K562 (cell line): ENCODE data around the gene SCAP. TPM values are rescaled to one million over a fixed set of nuclear protein-coding genes. Genes with fewer than 3 reads are reported as not detected.
A peak's percentile ranks its signal among the peaks of the same experiment; 100 is the strongest.

Experiments used
- ATAC-seq: fragments of 200-7000 bp; cut with Tn5 transposase; 3 replicates; pipeline ENCODE4 v1.9.1; 2020; ENCODE audit warnings: moderate library complexity
- BruUV-seq: library from RNA; stranded (reverse); fragments of 400-500 nt; replicated peaks from 2 replicates; lab custom pipeline; 2021; lab: Mats Ljungman, UMichigan
- CTCF ChIA-PET: fragments of 300-600 bp; formaldehyde crosslinking; extraction: SDS; loops from one replicate; lab custom pipeline; 2021; ENCODE audit warnings: low intra/inter-chr PET ratio; lab: Yijun Ruan, JAX
- POLR2A ChIA-PET: fragments of 300-600, 350-650 bp; sonication (Branson Sonifier 250); formaldehyde crosslinking; extraction: SDS; loops from one replicate; lab custom pipeline; 2021; ENCODE audit warnings: antibody characterized with exemption, inconsistent platforms; lab: Yijun Ruan, JAX
- DNase-seq, 4 experiments: peaks; one replicate each; pipeline versions ENCODE4 v3.0.0 to v3.0.0-alpha.2; 2011 to 2018; ENCODE audit warnings: low spot score in 3 of 4, mixed read lengths in 3 of 4; ENCODE audit errors: extremely low read depth in 1 of 4
- FAIRE-seq: peaks from 2 replicates; lab custom pipeline; 2011; peaks lifted over from hg19 to GRCh38; lab: Jason Lieb, UNC
- H2AFZ ChIP-seq: 2 replicates; pipeline ENCODE4 v1.6.0; 2011; ENCODE audit warnings: low read depth, low read length, control low read depth, inconsistent platforms
- H3K27ac ChIP-seq: fragments of 200-600 bp; 3 replicates; pipeline ENCODE4 v1.8.0; 2011; ENCODE audit warnings: low read depth, mild to moderate bottlenecking, control low read depth, inconsistent platforms, low read length, moderate library complexity, mixed read lengths; ENCODE audit errors: extremely low read depth
- H3K27me3 ChIP-seq, 2 experiments: fragments of 300-600 bp in 1 of 2; 2 replicates in 1 of 2; 3 replicates in 1 of 2; pipeline versions ENCODE4 v1.6.0 to v1.8.0; 2011; ENCODE audit warnings: inconsistent platforms in 2 of 2, low read length in 2 of 2, mild to moderate bottlenecking in 1 of 2, mixed read lengths in 1 of 2, moderate library complexity in 1 of 2; ENCODE audit not compliant: control insufficient read depth in 2 of 2, insufficient read depth in 2 of 2
- H3K36me3 ChIP-seq: fragments of 300-600 bp; 3 replicates; pipeline ENCODE4 v1.8.0; 2011; ENCODE audit warnings: mild to moderate bottlenecking, low read length, inconsistent platforms; ENCODE audit not compliant: control insufficient read depth, insufficient read depth
- H3K4me1 ChIP-seq, 2 experiments: fragments of 200-600 bp in 1 of 2; replicated peaks in 1 of 2; 2 replicates in 1 of 2; 3 replicates in 1 of 2; pipeline versions ENCODE4 v1.5.1 to v1.8.0; 2011; ENCODE audit warnings: inconsistent platforms in 2 of 2, low read length in 2 of 2, mild to moderate bottlenecking in 1 of 2, mixed read lengths in 1 of 2, moderate library complexity in 1 of 2; ENCODE audit not compliant: control insufficient read depth in 2 of 2, insufficient read depth in 2 of 2
- H3K4me2 ChIP-seq: 2 replicates; pipeline ENCODE4 v1.6.1; 2011; ENCODE audit warnings: low read length, control low read depth, inconsistent platforms, mixed read lengths; ENCODE audit not compliant: insufficient read depth
- H3K4me3 ChIP-seq: fragments of 200-600 bp; sonication (generic), shearing (Covaris generic); 2 replicates; pipeline ENCODE4 v1.5.1; 2016; ENCODE audit warnings: control low read depth, inconsistent platforms
- H3K79me2 ChIP-seq: fragments of 200-600 bp; 3 replicates; pipeline ENCODE4 v1.8.0; 2011; ENCODE audit warnings: low read length, inconsistent platforms; ENCODE audit not compliant: control insufficient read depth, insufficient read depth
- H3K9ac ChIP-seq, 2 experiments: 2 replicates each; pipeline versions ENCODE4 v1.6.0 to v1.6.1; 2011; ENCODE audit warnings: low read depth in 2 of 2, low read length in 2 of 2, control low read depth in 1 of 2, inconsistent platforms in 1 of 2, mild to moderate bottlenecking in 1 of 2, mixed read lengths in 1 of 2; ENCODE audit not compliant: insufficient read depth in 1 of 2
- H3K9me1 ChIP-seq: one replicate; pipeline ENCODE4 v1.6.0; 2011; ENCODE audit warnings: inconsistent platforms, mild to moderate bottlenecking, low read length, moderate library complexity; ENCODE audit not compliant: control insufficient read depth, insufficient read depth
- H3K9me3 ChIP-seq: replicated peaks from 2 replicates; pipeline ENCODE4 v1.5.1; 2011; ENCODE audit warnings: low read depth, low read length, inconsistent platforms; ENCODE audit not compliant: control insufficient read depth, insufficient read depth
- H4K20me1 ChIP-seq: replicated peaks from 2 replicates; pipeline ENCODE4 v1.6.1; 2011; ENCODE audit warnings: low read length, inconsistent platforms, mixed read lengths; ENCODE audit not compliant: control insufficient read depth, insufficient read depth
- ARHGAP35 ChIP-seq: fragments of 450-650 bp; IDR thresholded peaks from 2 replicates; pipeline ENCODE4 v1.6.1; 2018; ENCODE audit not compliant: partially characterized antibody
- ARID3A ChIP-seq: IDR thresholded peaks from 2 replicates; pipeline ENCODE4 v1.6.1; 2012; ENCODE audit warnings: low read depth, low read length, improper control_type of control experiment, borderline replicate concordance
- BRF2 ChIP-seq: IDR thresholded peaks from 3 replicates; pipeline ENCODE4 v1.6.1; 2011; ENCODE audit warnings: borderline replicate concordance, mild to moderate bottlenecking; ENCODE audit not compliant: insufficient read length, insufficient read depth
- E2F6 ChIP-seq, 2 experiments: IDR thresholded peaks; 2 replicates each; pipeline ENCODE4 v1.6.1; 2011; ENCODE audit warnings: borderline replicate concordance in 1 of 2, control low read depth in 1 of 2, low read depth in 1 of 2, low read length in 1 of 2, mild to moderate bottlenecking in 1 of 2, mixed read lengths in 1 of 2, moderate library complexity in 1 of 2; ENCODE audit not compliant: insufficient read depth in 1 of 2, insufficient read length in 1 of 2, poor library complexity in 1 of 2, severe bottlenecking in 1 of 2; ENCODE audit errors: extremely low read depth in 1 of 2
- EP300 ChIP-seq: IDR thresholded peaks from 2 replicates; pipeline ENCODE4 v1.6.1; 2012; ENCODE audit warnings: low read length, improper control_type of control experiment
- GABPA ChIP-seq: fragments of 200-800 bp; sonication (Bioruptor generic); conservative IDR thresholded peaks from 2 replicates; pipeline ENCODE4 v1.6.1; 2016; ENCODE audit warnings: low read depth, missing genetic modification characterization, missing compliant biosample characterization
- GABPB2 ChIP-seq: fragments of 250-450 bp; sonication (Bioruptor Pico); conservative IDR thresholded peaks from 2 replicates; pipeline ENCODE4 v1.5.1; 2021; ENCODE audit warnings: mild to moderate bottlenecking
- MYBL2 ChIP-seq, 2 experiments: fragments of 450-650 bp in 1 of 2; sonication (generic) in 1 of 2; formaldehyde crosslinking in 1 of 2; IDR thresholded peaks; 2 replicates each; pipeline versions ENCODE4 v1.6.1 to v1.8.1; 2017 to 2022; ENCODE audit warnings: borderline replicate concordance in 1 of 2, inconsistent platforms in 1 of 2, low read depth in 1 of 2, mild to moderate bottlenecking in 1 of 2, missing genetic modification reagents in 1 of 2, moderate library complexity in 1 of 2
- PHTF2 ChIP-seq: fragments of 250-450 bp; sonication (Bioruptor Pico); IDR thresholded peaks from 2 replicates; pipeline ENCODE4 v1.5.0; 2021; ENCODE audit warnings: mild to moderate bottlenecking
- PTRF ChIP-seq: fragments of 450-650 bp; IDR thresholded peaks from 2 replicates; pipeline ENCODE4 v1.6.1; 2016; ENCODE audit warnings: mild to moderate bottlenecking, missing genetic modification characterization, missing compliant biosample characterization
- SMARCA4 ChIP-seq: fragments of 450-650 bp; IDR thresholded peaks from 2 replicates; pipeline ENCODE4 v1.6.1; 2016
- ZNF239 ChIP-seq: fragments of 250-450 bp; sonication (Bioruptor Pico); IDR thresholded peaks from 2 replicates; pipeline ENCODE4 v1.4.0; 2020; ENCODE audit warnings: mild to moderate bottlenecking
- ZNF398 ChIP-seq: fragments of 250-450 bp; sonication (Bioruptor Pico); IDR thresholded peaks from 2 replicates; pipeline ENCODE4 v1.8.0; 2021; ENCODE audit warnings: moderate library complexity, mild to moderate bottlenecking, inconsistent platforms
- ZNF561 ChIP-seq: fragments of 450-650 bp; formaldehyde crosslinking; conservative IDR thresholded peaks from 2 replicates; pipeline ENCODE4 v1.4.0; 2020; ENCODE audit warnings: mild to moderate bottlenecking, moderate library complexity
- WGBS: fragments of 100-300 bp; shearing (Covaris generic); methylation state at CpG from one replicate; pipeline ENCODE4 v1.1.6; 2016; ENCODE audit warnings: low coverage, mixed read lengths; ENCODE audit not compliant: insufficient coverage; ENCODE audit errors: missing lambda C conversion rate; 5-methylcytosine and 5-hydroxymethylcytosine counted together
- in situ Hi-C: fragments of 300-500 bp; cut with MboI; formaldehyde crosslinking; loops from 4 replicates; pipeline ENCODE4 v1.15.0; 2018; ENCODE audit warnings: inconsistent platforms, mixed read lengths
- intact Hi-C: fragments of 100-400 bp; cut with micrococcal nuclease; formaldehyde crosslinking; loops from 2 replicates; pipeline ENCODE4 v1.14.2; 2022
- polyA plus RNA-seq, 8 experiments: library from polyadenylated mRNA; depleted of rRNA in 4 of 8; stranded (reverse) in 5 of 8; unstranded in 3 of 8; fragments of >200 nt; fragmentation: Nextera tagmentation in 2 of 8; fragmentation: Illumina TruSeq in 1 of 8; extraction: Ambion mirVana in 2 of 8; extraction: Trizol in 1 of 8; gene quantifications; 2 replicates each; pipeline versions ENCODE4 v1.2.1 to v1.2.3, GENCODE V29; 2011 to 2014; ENCODE audit warnings: inconsistent platforms in 1 of 8, missing spikeins in 1 of 8
- total RNA-seq, 7 experiments: library from RNA; depleted of rRNA in 6 of 7; stranded (reverse); fragments of >200 nt in 6 of 7; fragmentation: Illumina TruSeq in 2 of 7; extraction: Trizol in 2 of 7; gene quantifications; 2 replicates each; pipeline versions ENCODE4 v1.2.1 to v1.2.3, GENCODE V29; 2011 to 2021; ENCODE audit warnings: low replicate concordance in 1 of 7

Gene SCAP
- total and polyA plus RNA-seq, 9 of the 15 experiments (the other 6 are each of a cell fraction or from before 2014, with no cell fraction given) = 2.6 to 104 (median 37.8) TPM

GRCh38 chr3:47381317-47382157 is 94.2 kb downstream of the SCAP start:
- Histone ChIP-seq H3K4me2 (peak overlapping the region; percentile 93), H4K20me1 (peaks cover 24% of the 10 kb centered on the region), H3K9ac (peak overlapping the region; percentile 95 to 96), H3K4me3 (peak overlapping the region; percentile 88), H3K27me3 (no peaks in the 10 kb centered on the region), H3K79me2 (peaks cover 68% of the 10 kb centered on the region), H3K9me1 (no peaks in the 10 kb centered on the region), H2AFZ (peak overlapping the region; percentile 91), H3K27ac (peak overlapping the region; percentile 94), H3K9me3 (no peaks in the 10 kb centered on the region), H3K36me3 (peaks cover 23% of the 10 kb centered on the region; the same call in 2 of the 3 replicates), H3K4me1 (peaks cover 30 to 31% of the 10 kb centered on the region in 2 experiments)
- ATAC-seq (peak; percentile 82), DNase-seq (peak; percentile 90 to 95 (median 91)), FAIRE-seq (no peak)
- ChIA-PET CTCF (no interaction called here), POLR2A (interaction anchor here (0.5 to 1.2 kb wide), 10 partner anchors 10 to 394 kb away, joined by 3 to 5 read pairs (median 4); no protein-coding TSS in a partner anchor)
- BruUV-seq = TSS peak; percentile 57
- intact Hi-C loops = loop anchor here (5.0 kb wide), 1 partner anchor 401 kb away; the partner anchor contains the start of gene SMARCC1
- 8% methylated on average over 43 of the region's 44 CpGs for WGBS
- in situ Hi-C loops = no loop called here
- TF ChIP-seq PTRF (tag) (no peak), PHTF2 (CRISPR knock-in tag) (no peak), EP300 (no peak), ARHGAP35 (no peak), MYBL2 (IDR thresholded peaks at IDR 0.05; ENCODE audit: low read depth) (no peak), MYBL2 (CRISPR knock-in tag; IDR thresholded peaks at IDR 0.05; ENCODE audit: borderline replicate concordance) (no peak), ARID3A (no peak), E2F6 (IDR thresholded peaks at IDR 0.05; ENCODE audit: borderline replicate concordance in 1 of 2, extremely low read depth in 1 of 2, insufficient read depth in 1 of 2, insufficient read length in 1 of 2, low read depth in 1 of 2, low read length in 1 of 2, poor library complexity in 1 of 2, severe bottlenecking in 1 of 2) (peak in 1 of 2 experiments; percentile 55), BRF2 (no peak), ZNF561 (CRISPR knock-in tag) (no peak), ZNF239 (no peak), GABPA (no peak; the same call in none of the 2 replicates), SMARCA4 (0 out of 2 replicates have a peak, but pooled peaks have one; percentile 20), GABPB2 (CRISPR knock-in tag) (no peak), ZNF398 (no peak)
